Subcutaneous abdominal adipose tissue (tissue), 5 donors: ENCODE results near the gene IDH3A.

Experiments used
- H3K27ac ChIP-seq: one replicate; pipeline ENCODE4 v1.7.0; 2013; ENCODE audit warnings: low read depth, mild to moderate bottlenecking, inconsistent platforms, low read length, moderate library complexity
- H3K27me3 ChIP-seq, 5 donors: one replicate each; pipeline ENCODE4 v1.7.0; 2013; ENCODE audit warnings: low read length in 5 of 5, inconsistent platforms in 1 of 5; ENCODE audit not compliant: control insufficient read depth in 5 of 5, insufficient read depth in 4 of 5
- H3K36me3 ChIP-seq, 5 donors: one replicate each; pipeline ENCODE4 v1.7.0; 2013; ENCODE audit warnings: low read length in 5 of 5; ENCODE audit not compliant: control insufficient read depth in 5 of 5, insufficient read depth in 5 of 5
- H3K4me1 ChIP-seq, 5 donors: one replicate each; pipeline ENCODE4 v1.7.0; 2013; ENCODE audit warnings: low read length in 5 of 5, mild to moderate bottlenecking in 3 of 5, moderate library complexity in 1 of 5; ENCODE audit not compliant: control insufficient read depth in 5 of 5, insufficient read depth in 5 of 5
- H3K4me3 ChIP-seq, 5 donors: one replicate each; pipeline ENCODE4 v1.7.0; 2013; ENCODE audit warnings: low read length in 5 of 5, low read depth in 1 of 5
- H3K9ac ChIP-seq, 5 donors: one replicate each; pipeline ENCODE4 v1.7.0; 2013; ENCODE audit warnings: low read length in 5 of 5, mild to moderate bottlenecking in 4 of 5, moderate library complexity in 3 of 5
- H3K9me3 ChIP-seq, 5 donors: one replicate each; pipeline ENCODE4 v1.7.0; 2013; ENCODE audit warnings: low read length in 5 of 5; ENCODE audit not compliant: control insufficient read depth in 5 of 5
- donor health status: healthy.
- donor health status: healthy.
- donor health status: healthy.
- donor health status: healthy.
- donor health status: healthy.

Gene IDH3A

GRCh38 chr15:78162038-78162437, 12.9 kb downstream of the IDH3A start:
- no peaks in the 10 kb centered on the region for H3K9me3 ChIP-seq
- no peak overlapping the region for H3K27ac ChIP-seq
- peaks cover 0 to 2% (median 0%) of the 10 kb centered on the region in 5 donors for H3K4me1 ChIP-seq
- no peaks in the 10 kb centered on the region for H3K27me3 ChIP-seq
- no peak overlapping the region for H3K4me3 ChIP-seq
- H3K36me3 ChIP-seq, result peaks cover 25 to 76% (median 58%) of the 10 kb centered on the region in 5 donors
- no peak overlapping the region for H3K9ac ChIP-seq

GRCh38 chr15:78164010-78164409, 14.8 kb downstream of the IDH3A start:
- no peaks in the 10 kb centered on the region for H3K27me3 ChIP-seq
- H3K4me3 ChIP-seq, result no peak overlapping the region
- H3K36me3 ChIP-seq, result peaks cover 36 to 88% (median 74%) of the 10 kb centered on the region in 5 donors
- no peaks in the 10 kb centered on the region for H3K9me3 ChIP-seq
- H3K9ac ChIP-seq, result no peak overlapping the region
- H3K27ac ChIP-seq, result no peak overlapping the region
- no peaks in the 10 kb centered on the region for H3K4me1 ChIP-seq

GRCh38 chr15:78167227-78167888, 18.2 kb downstream of the IDH3A start:
- Histone ChIP-seq H3K9ac (no peak overlapping the region), H3K36me3 (peaks cover 43 to 92% (median 81%) of the 10 kb centered on the region in 5 donors), H3K4me1 (no peaks in the 10 kb centered on the region), H3K27me3 (no peaks in the 10 kb centered on the region), H3K27ac (no peak overlapping the region), H3K4me3 (no peak overlapping the region), H3K9me3 (peaks cover 0 to 5% (median 0%) of the 10 kb centered on the region in 5 donors)

GRCh38 chr15:78168608-78169007, 19.4 kb downstream of the IDH3A start:
- Histone ChIP-seq H3K4me3 (no peak overlapping the region), H3K9me3 (peaks cover 0 to 5% (median 0%) of the 10 kb centered on the region in 5 donors), H3K9ac (no peak overlapping the region), H3K36me3 (peaks cover 39 to 91% (median 80%) of the 10 kb centered on the region in 5 donors), H3K4me1 (no peaks in the 10 kb centered on the region), H3K27me3 (no peaks in the 10 kb centered on the region), H3K27ac (no peak overlapping the region)

- no peaks in the 10 kb centered on the region for H3K4me1 ChIP-seq
- peaks cover 32 to 77% (median 71%) of the 10 kb centered on the region in 5 donors for H3K36me3 ChIP-seq
- H3K4me3 ChIP-seq, result no peak overlapping the region
- no peaks in the 10 kb centered on the region for H3K27me3 ChIP-seq
- no peak overlapping the region for H3K27ac ChIP-seq
- H3K9me3 ChIP-seq, result peaks cover 0 to 5% (median 0%) of the 10 kb centered on the region in 5 donors
- H3K9ac ChIP-seq, result no peak overlapping the region
Observed at GRCh38 chr15:78170848-78171773, 21.9 kb downstream of the IDH3A start.

- peaks cover 27 to 69% (median 63%) of the 10 kb centered on the region in 5 donors for H3K36me3 ChIP-seq
- H3K27ac ChIP-seq, result no peak overlapping the region
- no peak overlapping the region for H3K4me3 ChIP-seq
- no peak overlapping the region for H3K9ac ChIP-seq
- H3K4me1 ChIP-seq, result no peaks in the 10 kb centered on the region
- H3K27me3 ChIP-seq, result no peaks in the 10 kb centered on the region
- peaks cover 0 to 5% (median 0%) of the 10 kb centered on the region in 5 donors for H3K9me3 ChIP-seq
Observed at GRCh38 chr15:78171864-78172472, 22.8 kb downstream of the IDH3A start.

GRCh38 chr15:78174401-78174800, 25.2 kb downstream of the IDH3A start:
- no peak overlapping the region for H3K27ac ChIP-seq
- no peak overlapping the region for H3K9ac ChIP-seq
- H3K36me3 ChIP-seq, result peaks cover 12 to 46% (median 39%) of the 10 kb centered on the region in 5 donors
- no peaks in the 10 kb centered on the region for H3K27me3 ChIP-seq
- H3K4me3 ChIP-seq, result no peak overlapping the region
- H3K4me1 ChIP-seq, result no peaks in the 10 kb centered on the region
- H3K9me3 ChIP-seq, result peaks cover 0 to 5% (median 0%) of the 10 kb centered on the region in 5 donors

- H3K9ac ChIP-seq, result no peak overlapping the region
Observed at GRCh38 chr15:78175330-78175729, 26.2 kb downstream of the IDH3A start.

GRCh38 chr15:78177447-78177873, 28.3 kb downstream of the IDH3A start:
- no peaks in the 10 kb centered on the region for H3K4me1 ChIP-seq
- no peak overlapping the region for H3K4me3 ChIP-seq
- peaks cover under 1 to 16% (median 8%) of the 10 kb centered on the region in 5 donors for H3K36me3 ChIP-seq
- H3K27me3 ChIP-seq, result no peaks in the 10 kb centered on the region
- no peak overlapping the region for H3K27ac ChIP-seq
- H3K9ac ChIP-seq, result no peak overlapping the region
- no peaks in the 10 kb centered on the region for H3K9me3 ChIP-seq

More at GRCh38 chr15:78175330-78175729, 26.2 kb downstream of the IDH3A start:
- Histone ChIP-seq H3K36me3 (peaks cover 8 to 37% (median 29%) of the 10 kb centered on the region in 5 donors), H3K4me1 (no peaks in the 10 kb centered on the region), H3K27ac (no peak overlapping the region), H3K4me3 (no peak overlapping the region), H3K9me3 (peaks cover 0 to 5% (median 0%) of the 10 kb centered on the region in 5 donors), H3K27me3 (no peaks in the 10 kb centered on the region)
